Activated CD8-positive, alpha-beta memory T cell treated with anti-CD3 and anti-CD28 coated beads, Interleukin-2, amount 10 ng/mL, durations not matched to agents 7 days and 5 days (primary cell): ENCODE measurements around the gene A4GALT. TPM values are rescaled to one million over a fixed set of nuclear protein-coding genes. Genes with fewer than 3 reads are reported as not detected.
A peak's percentile ranks its signal among the peaks of the same experiment; 100 is the strongest.
"Not testable (repeated sequence)": the region's sequence is repeated elsewhere in the genome, so short reads cannot be mapped to it uniquely, and the experiment has no call there.

ENCODE experiments used
- ATAC-seq: fragments of 150-1000 bp; cut with Tn5 transposase; one replicate; pipeline ENCODE4 v1.10.0; 2021; ENCODE audit warnings: moderate library complexity
- CTCF ChIA-PET: fragments of 350-600 bp; sonication (Branson Sonifier 250); formaldehyde crosslinking; loops from one replicate; lab custom pipeline; 2021; ENCODE audit warnings: antibody characterized with exemption; lab: Charles Lee
- DNase-seq: peaks from one replicate; pipeline ENCODE4 v3.0.0-alpha.2; 2020
- H3K27ac Mint-ChIP-seq: one replicate; pipeline ENCODE4 v1.8.0; 2021; ENCODE audit warnings: mild to moderate bottlenecking, mixed read lengths
- H3K27me3 Mint-ChIP-seq: one replicate; pipeline ENCODE4 v1.8.0; 2021; ENCODE audit warnings: mixed read lengths
- H3K36me3 Mint-ChIP-seq: one replicate; pipeline ENCODE4 v1.8.0; 2021; ENCODE audit warnings: mild to moderate bottlenecking, mixed read lengths
- H3K4me1 Mint-ChIP-seq: one replicate; pipeline ENCODE4 v1.8.0; 2021; ENCODE audit warnings: mixed read lengths
- H3K4me3 Mint-ChIP-seq: one replicate; pipeline ENCODE4 v1.8.0; 2021; ENCODE audit warnings: mild to moderate bottlenecking, moderate library complexity, mixed read lengths
- H3K9me3 Mint-ChIP-seq: one replicate; pipeline ENCODE4 v1.8.0; 2022; ENCODE audit warnings: low read depth, mixed read lengths
- total RNA-seq, 2 experiments: library from RNA; stranded (reverse); gene quantifications; one replicate each; pipeline ENCODE4 v1.2.3, GENCODE V29; 2021

Gene A4GALT, protein sequence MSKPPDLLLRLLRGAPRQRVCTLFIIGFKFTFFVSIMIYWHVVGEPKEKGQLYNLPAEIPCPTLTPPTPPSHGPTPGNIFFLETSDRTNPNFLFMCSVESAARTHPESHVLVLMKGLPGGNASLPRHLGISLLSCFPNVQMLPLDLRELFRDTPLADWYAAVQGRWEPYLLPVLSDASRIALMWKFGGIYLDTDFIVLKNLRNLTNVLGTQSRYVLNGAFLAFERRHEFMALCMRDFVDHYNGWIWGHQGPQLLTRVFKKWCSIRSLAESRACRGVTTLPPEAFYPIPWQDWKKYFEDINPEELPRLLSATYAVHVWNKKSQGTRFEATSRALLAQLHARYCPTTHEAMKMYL
- total RNA-seq = under 1 TPM; 0.52 to 0.61 TPM

DNA sequence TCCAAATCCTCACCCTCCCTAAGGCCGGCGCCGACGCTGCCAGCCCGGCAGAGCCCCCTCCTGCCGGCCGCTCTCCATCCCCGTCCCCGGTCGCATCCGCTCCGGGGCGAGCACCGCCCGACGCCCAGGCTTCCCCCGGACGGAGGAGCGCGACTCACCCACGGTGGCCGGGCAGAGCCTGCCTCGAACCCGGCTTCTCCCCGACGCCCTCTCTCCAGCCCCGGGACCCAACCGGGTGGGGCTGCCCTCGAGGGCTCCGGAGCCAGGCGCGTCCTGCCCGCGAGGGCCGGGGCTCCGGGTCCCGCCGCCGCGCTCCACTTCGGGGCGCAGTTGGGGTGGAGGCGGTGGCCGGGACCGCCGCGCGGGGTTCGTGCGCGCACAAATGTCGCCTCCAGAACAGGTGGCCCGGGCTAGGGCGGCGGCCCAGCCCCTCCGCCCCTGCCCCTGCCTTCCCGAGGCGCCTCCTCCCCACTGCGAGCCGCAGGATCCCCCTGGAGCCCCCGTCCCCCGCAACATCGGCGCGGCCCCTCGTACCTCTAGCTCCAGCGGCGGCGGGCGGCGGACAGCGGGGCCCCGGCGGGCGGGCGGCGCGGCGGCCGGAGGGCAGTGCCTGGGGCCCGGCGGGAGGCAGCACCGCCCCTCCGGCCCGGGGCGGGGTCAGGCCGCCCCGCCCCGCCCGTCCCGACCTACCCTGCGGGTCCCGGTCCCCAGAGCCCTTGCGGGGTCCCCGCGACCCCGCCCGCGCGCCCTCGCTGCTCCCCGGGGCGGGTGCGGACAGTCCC, at the start of gene A4GALT:
Gene A4GALT, minus strand, starts transcription at position 608 of the 782 bp plus-strand sequence. CDS start 26,919 bp downstream, outside the sequence.
- H3K9me3 Mint-ChIP-seq = no peaks in the 10 kb centered on the region
- DNase-seq (no peak), ATAC-seq (peak; percentile 63)
- H3K27ac Mint-ChIP-seq = no peak within 1 kb of the TSS
- H3K4me1 Mint-ChIP-seq = peaks cover 28% of the 10 kb centered on the region
- H3K27me3 Mint-ChIP-seq = peaks cover 61% of the 10 kb centered on the region
- CTCF ChIA-PET = no interaction called here
- H3K4me3 Mint-ChIP-seq = peak within 1 kb of the TSS; percentile 49
- H3K36me3 Mint-ChIP-seq = no peaks in the 10 kb centered on the region

DNA sequence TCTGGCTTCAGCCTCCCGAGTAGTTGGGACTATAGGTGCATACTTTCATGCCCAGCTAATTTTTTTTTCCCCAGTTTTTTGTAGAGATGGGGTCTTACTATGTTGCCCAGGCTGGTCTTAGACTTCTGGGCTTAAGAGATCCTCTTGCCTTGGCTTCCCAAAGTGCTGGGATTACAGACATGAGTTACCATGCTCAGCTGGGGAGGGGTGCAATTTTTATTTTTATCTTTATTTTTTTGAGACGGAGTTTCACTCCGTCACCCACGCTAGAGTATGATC, 49.7 kb upstream of the A4GALT start:
- DNase-seq = no peak
- Mint-ChIP-seq H3K27me3 (peaks cover 2% of the 10 kb centered on the region), H3K27ac (no peak overlapping the region), H3K36me3 (no peaks in the 10 kb centered on the region), H3K4me3 (no peak overlapping the region), H3K4me1 (no peaks in the 10 kb centered on the region), H3K9me3 (no peaks in the 10 kb centered on the region)
- ATAC-seq = no peak
- CTCF ChIA-PET = no interaction called here

DNA sequence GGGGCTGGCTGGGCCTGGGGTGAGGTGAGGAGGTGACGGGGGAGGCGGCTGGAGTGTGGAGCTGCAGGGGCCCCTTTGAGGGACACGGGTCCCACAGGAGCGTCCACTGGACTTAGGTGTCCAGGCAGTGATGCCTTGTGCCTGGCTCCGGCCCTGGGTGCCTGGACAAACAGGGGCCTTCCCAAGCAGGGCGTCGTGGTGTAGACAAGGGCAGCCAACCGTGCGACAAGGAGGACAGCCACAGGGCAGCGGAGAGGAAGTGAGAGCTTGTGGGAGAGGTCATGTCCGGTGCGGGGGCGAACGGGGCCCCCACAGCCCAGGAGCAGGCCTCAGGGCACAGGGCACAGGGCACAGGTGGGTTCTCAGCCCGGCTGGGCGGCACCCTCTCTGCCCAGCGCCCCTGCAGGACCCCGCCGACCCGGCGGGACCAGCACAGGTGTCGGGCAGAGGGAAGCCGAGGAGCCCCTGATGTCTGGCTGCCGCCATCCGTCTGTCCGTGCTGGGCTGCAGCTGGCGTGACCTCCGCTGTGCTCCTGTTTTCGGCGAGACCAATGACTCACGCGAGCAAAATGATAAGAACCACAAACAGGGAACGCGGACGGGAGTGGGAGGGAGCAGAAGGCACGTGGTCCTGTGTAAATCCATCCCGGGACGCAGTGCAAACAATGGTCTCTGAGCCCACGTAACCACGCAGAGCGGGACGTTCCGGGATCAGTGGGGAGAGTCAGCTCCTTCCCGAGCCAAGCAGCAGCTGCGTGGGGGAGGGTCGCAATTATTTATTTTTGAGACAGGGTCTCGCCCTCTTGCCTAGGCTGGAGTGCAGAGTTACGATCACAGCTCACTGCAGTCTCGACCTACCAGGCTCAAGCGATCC, 49.1 kb upstream of the A4GALT start:
- Mint-ChIP-seq H3K4me1 (no peaks in the 10 kb centered on the region), H3K36me3 (no peaks in the 10 kb centered on the region), H3K27me3 (peaks cover 2% of the 10 kb centered on the region), H3K4me3 (no peak overlapping the region), H3K9me3 (no peaks in the 10 kb centered on the region), H3K27ac (no peak overlapping the region)
- ATAC-seq (no peak), DNase-seq (no peak)
- CTCF ChIA-PET = no interaction called here

DNA sequence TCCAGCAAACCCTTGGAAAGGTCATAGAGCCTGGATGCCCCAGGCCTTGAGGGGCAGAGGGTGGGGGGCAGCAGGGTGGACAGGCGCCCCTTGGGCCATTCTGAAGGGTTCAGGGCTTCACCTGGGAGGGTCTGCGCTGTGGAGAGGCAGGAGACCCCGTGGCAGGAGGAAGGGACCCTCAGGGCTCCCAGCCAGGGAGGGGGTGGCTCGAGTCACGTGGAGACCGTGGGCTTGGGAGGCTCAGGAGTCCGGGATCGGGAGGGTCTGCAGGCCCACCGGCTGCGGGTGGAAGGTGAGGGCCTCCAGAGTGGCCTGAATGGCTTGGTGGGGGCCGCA, 48.5 kb upstream of the A4GALT start:
- H3K4me1 Mint-ChIP-seq = no peaks in the 10 kb centered on the region
- peaks cover 2% of the 10 kb centered on the region for H3K27me3 Mint-ChIP-seq
- H3K36me3 Mint-ChIP-seq = no peaks in the 10 kb centered on the region
- CTCF ChIA-PET = no interaction called here
- H3K9me3 Mint-ChIP-seq = no peaks in the 10 kb centered on the region
- H3K4me3 Mint-ChIP-seq = no peak overlapping the region
- DNase-seq (no peak), ATAC-seq (no peak)
- H3K27ac Mint-ChIP-seq = no peak overlapping the region

DNA sequence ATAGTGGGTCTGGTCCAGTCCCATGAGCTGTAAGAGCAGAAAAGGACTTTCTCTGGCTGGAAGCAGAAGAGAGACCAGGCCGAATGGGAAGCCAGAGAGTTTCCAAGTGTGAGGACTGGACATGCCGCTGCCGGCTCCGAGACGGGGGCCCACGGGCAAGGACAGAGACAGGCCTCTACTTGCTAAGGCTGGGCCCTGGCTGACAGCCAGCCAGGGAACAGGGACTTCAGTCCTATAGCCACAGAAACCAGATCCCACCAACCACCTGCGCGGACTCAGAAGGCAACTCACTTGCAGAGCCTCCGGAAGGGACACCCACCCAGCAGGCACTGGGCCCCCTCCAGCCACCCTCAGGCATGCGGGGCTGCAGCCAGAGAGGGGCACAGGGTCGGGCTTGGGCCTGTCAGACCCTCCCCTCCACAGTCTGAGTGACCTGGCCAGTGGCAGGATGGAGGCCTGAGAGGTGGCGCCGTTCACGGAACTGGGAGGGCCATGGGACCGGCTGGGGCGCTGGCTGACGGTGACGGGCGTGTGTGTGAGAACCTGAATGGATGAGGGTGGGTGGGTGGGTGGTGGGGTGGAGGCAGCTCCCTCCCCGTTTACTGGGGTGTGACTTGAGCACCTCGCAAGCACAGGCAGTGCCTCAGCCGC, 47.8 kb upstream of the A4GALT start:
- no peaks in the 10 kb centered on the region for H3K9me3 Mint-ChIP-seq
- no peak overlapping the region for H3K27ac Mint-ChIP-seq
- H3K4me1 Mint-ChIP-seq = no peaks in the 10 kb centered on the region
- no peak for DNase-seq
- peaks cover 2% of the 10 kb centered on the region for H3K27me3 Mint-ChIP-seq
- no peak for ATAC-seq
- no peak overlapping the region for H3K4me3 Mint-ChIP-seq
- no peaks in the 10 kb centered on the region for H3K36me3 Mint-ChIP-seq
- CTCF ChIA-PET = no interaction called here

DNA sequence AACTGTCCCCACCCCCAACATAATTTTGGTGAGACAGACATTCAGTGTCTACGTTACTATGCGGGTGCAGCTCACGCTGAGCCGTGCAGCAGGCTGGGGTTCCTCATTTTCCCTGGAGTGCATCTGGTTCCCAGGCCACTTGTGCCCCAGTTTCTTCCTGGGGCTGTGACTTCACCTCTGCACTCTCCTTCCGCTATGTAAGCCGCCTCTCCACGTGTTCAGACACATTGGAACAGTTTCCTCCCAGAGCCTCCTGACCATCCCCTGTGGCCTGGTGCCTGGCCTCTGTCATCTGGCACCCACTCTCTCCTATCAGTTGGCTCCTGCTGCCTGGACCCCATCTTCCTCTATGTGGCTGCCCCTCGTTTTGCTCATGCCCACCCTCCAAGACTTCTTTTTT, 46.2 kb upstream of the A4GALT start:
- Mint-ChIP-seq H3K27me3 (peaks cover 2% of the 10 kb centered on the region), H3K4me3 (no peak overlapping the region), H3K9me3 (no peaks in the 10 kb centered on the region), H3K4me1 (no peaks in the 10 kb centered on the region), H3K27ac (no peak overlapping the region), H3K36me3 (no peaks in the 10 kb centered on the region)
- ATAC-seq (no peak), DNase-seq (no peak)
- CTCF ChIA-PET = no interaction called here

DNA sequence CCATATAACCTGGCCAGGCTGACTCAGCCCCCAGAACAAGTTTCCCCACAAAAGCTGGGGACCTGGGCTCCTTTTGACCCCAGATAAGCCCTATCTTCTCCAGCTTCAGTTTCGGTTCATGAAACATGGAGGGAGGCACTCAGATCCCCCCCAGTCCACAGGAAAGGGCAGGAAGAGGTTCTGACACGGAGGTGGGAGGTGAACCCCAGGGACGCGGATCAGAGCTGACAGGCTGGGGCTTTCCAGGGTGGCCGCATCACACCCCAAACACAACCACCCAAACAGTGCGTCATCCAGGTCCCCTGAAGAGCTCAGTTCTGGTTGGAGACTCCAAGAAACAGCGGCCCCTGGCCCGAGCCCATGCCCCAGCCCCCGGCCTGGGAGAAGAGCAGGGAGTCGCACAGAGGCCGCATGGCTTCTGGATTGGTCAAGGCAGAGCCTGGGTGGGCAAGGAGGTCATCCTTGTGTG, 44.3 kb upstream of the A4GALT start:
- Mint-ChIP-seq H3K4me3 (no peak overlapping the region), H3K27me3 (peaks cover 2% of the 10 kb centered on the region), H3K36me3 (no peaks in the 10 kb centered on the region), H3K27ac (no peak overlapping the region), H3K4me1 (no peaks in the 10 kb centered on the region), H3K9me3 (no peaks in the 10 kb centered on the region)
- DNase-seq (no peak), ATAC-seq (no peak)
- CTCF ChIA-PET = interaction anchor here (0.6 to 1.3 kb wide), 3 partner anchors 144 to 582 kb away, joined by 3 to 4 read pairs (median 4); no protein-coding TSS in a partner anchor

DNA sequence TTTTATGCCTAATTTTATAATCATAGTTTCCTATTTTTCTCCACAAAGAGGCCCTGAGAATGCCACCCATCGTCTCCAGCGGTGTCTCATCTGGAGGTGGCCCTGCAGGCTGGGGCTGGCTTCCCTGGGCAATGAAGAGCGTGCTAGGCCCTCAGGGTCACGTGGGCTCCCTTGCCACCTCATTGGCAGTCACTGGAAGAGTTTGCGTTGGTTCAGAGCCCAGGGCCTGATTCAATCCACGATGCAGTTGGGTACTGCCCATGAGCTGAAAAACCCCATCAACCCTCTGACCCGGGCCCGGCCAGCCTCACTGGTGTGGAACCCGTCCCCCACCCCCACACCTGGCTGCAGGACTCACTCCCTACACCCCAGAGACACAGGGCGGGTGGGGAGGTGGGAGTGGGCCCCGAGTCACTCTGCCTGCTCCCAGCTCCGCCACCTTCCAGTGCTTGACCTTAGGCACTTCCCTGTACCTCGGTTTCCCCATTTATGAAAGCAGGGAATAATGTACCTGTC, 43.4 kb upstream of the A4GALT start:
- Mint-ChIP-seq H3K36me3 (no peaks in the 10 kb centered on the region), H3K27ac (no peak overlapping the region), H3K27me3 (peaks cover 2% of the 10 kb centered on the region), H3K9me3 (no peaks in the 10 kb centered on the region), H3K4me3 (no peak overlapping the region), H3K4me1 (no peaks in the 10 kb centered on the region)
- CTCF ChIA-PET = interaction anchor here (0.6 to 1.3 kb wide), 3 partner anchors 143 to 583 kb away, joined by 3 to 4 read pairs (median 4); no protein-coding TSS in a partner anchor
- ATAC-seq (no peak), DNase-seq (no peak)

DNA sequence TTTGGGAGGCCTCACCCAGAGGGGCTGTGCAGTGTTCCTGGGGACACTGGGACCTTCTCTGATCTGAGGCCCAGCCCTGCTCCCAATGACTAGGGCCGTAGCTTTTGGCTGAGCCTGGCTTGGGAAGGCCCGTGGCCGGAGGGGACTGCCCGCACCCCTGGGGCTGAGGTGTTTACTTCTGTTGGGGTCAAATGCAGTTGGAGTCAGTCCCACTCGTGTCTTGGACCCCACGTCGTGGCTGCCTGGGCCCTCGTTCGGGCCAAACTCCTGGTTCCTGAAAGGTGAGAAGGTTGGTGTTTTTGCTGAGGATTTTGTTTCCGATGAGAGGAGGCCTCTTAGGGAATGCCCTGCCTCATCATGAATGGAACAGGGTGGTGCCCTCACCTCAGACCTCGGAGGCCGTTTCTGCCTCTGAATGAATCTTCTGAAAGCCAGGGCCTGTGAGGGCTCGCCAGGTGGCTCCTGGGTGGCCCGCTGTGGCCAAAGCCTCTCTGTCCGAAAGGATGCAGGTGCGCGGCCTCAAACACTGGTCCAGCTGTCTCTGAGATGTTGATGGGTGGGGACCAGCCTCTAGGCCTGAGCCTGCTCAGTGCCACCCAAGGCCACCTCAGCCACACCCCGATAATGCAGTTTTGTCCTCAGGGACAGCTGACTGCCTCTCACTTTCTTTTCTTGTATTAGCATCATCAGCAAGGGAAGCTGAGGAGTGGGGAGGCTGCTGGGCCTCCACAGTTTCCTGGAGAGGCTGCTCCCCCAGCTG, 40.3 kb upstream of the A4GALT start:
- H3K9me3 Mint-ChIP-seq = no peaks in the 10 kb centered on the region
- H3K4me3 Mint-ChIP-seq = no peak overlapping the region
- CTCF ChIA-PET = no interaction called here
- H3K4me1 Mint-ChIP-seq = no peaks in the 10 kb centered on the region
- no peak overlapping the region for H3K27ac Mint-ChIP-seq
- H3K36me3 Mint-ChIP-seq = no peaks in the 10 kb centered on the region
- H3K27me3 Mint-ChIP-seq = peaks cover 6% of the 10 kb centered on the region
- ATAC-seq (no peak), DNase-seq (no peak)

DNA sequence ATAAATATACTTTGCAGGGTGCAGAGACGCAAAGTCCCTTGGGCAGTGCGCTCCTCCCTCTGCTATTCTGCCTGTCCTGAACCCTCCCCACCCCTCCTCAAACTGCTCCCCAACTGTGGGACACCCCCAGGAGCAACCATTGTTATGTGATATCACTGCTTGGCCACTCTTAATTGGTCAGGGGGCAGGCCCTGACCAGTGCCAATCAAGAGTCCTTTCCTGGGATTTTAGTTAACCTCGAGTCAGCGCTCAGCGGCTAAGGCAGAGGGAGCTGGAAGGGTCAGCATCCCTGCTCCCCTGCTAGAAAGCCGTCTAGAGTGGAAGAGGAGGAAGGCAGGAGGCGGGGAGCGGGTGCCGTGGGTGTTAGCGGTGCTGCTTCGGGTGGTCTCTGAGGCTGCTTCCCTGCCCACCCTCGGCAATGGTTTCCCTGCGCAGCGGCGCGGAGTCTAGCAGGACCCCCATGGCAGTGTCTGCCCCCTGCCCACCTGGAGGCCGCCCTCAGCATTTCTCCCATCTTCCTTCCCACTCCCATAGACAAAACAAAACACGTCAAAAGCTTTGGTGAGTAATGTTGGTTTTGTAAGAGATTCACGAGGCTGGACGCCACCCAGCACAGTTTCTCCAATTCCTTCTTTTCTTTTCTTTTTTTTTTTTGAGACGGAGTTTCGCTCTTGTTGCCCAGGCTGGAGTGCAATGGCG, 38.4 kb upstream of the A4GALT start:
- Mint-ChIP-seq H3K27ac (no peak overlapping the region), H3K4me3 (no peak overlapping the region)
- CTCF ChIA-PET = no interaction called here

DNA sequence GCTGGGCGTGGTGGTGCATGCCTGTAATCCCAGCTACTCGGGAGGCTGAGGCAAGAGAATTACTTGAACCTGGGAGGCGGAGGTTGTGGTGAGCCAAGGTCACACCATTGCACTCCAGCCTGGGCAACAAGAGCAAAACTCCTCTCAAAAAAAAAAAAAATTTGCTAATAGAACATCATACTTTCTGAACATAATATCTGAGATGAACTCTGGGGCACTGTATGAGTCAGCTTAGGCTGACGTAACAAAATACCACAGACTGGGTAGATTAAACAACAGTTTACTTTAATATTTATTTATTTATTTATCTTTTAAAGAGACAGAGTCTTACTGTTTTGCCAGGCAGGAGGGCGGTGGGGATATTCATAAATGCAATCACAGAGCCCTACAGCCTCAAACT, 34.9 kb upstream of the A4GALT start:
- H3K27me3 Mint-ChIP-seq, DNase-seq, H3K4me1 Mint-ChIP-seq, H3K9me3 Mint-ChIP-seq, CTCF ChIA-PET, H3K36me3 Mint-ChIP-seq, H3K4me3 Mint-ChIP-seq, ATAC-seq, H3K27ac Mint-ChIP-seq: not testable (repeated sequence)

More for the DNA sequence above, 38.4 kb upstream of the A4GALT start:
- peaks cover 6% of the 10 kb centered on the region for H3K27me3 Mint-ChIP-seq
- no peak for ATAC-seq
- DNase-seq = no peak
- no peaks in the 10 kb centered on the region for H3K36me3 Mint-ChIP-seq
- no peaks in the 10 kb centered on the region for H3K4me1 Mint-ChIP-seq
- H3K9me3 Mint-ChIP-seq = no peaks in the 10 kb centered on the region

DNA sequence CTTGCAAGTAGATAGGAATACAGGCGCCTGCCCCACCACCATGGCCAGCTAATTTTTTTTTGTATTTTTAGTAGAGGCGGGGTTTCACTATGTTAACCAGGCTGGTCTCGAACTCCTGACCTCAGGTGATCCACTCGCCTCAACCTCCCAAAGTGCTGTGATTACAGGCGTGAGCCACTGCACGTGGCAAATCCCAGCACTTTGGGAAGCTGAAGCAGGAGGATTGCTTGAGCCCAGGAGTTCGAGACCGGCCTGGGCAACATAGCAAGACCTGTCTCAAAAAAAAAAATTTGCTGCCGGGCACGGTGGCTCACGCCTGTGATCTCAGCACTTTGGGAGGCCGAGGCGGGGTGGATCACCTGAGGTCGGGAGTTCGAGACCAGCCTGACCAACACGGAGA, 34.5 kb upstream of the A4GALT start:
- DNase-seq, H3K36me3 Mint-ChIP-seq, H3K4me1 Mint-ChIP-seq, ATAC-seq, H3K27ac Mint-ChIP-seq, H3K27me3 Mint-ChIP-seq, H3K9me3 Mint-ChIP-seq, CTCF ChIA-PET, H3K4me3 Mint-ChIP-seq: not testable (repeated sequence)
